ENCODE results near the gene C11orf98. TPM values are rescaled to one million over a fixed set of nuclear protein-coding genes. Genes with fewer than 3 reads are reported as not detected.
"Not testable (repeated sequence)": the region's sequence is repeated elsewhere in the genome, so short reads cannot be mapped to it uniquely, and the experiment has no call there.

The C11orf98 gene
- polyA plus RNA-seq (2014; cell fraction: cytosol; rRNA removed): 63.3 and 78.9 TPM in 2 replicates
- polyA plus RNA-seq (2014; cell fraction: nucleus; rRNA removed): 65.1 and 89.5 TPM in 2 replicates

GRCh38 chr11:62665075-62665598, at the start of gene C11orf98, which contains the start of gene CSKMT:
TSS of gene C11orf98 (minus strand) at chr11:62665210. CDS start at chr11:62665169, 41 bp downstream.
TSS of gene CSKMT (plus strand) at chr11:62665312. CDS start at chr11:62665880, 568 bp downstream.
- DNase-seq (ENCODE audit: low spot score): peak; percentile 94

- DNase-seq (ENCODE audit: low spot score): no peak
Measured at GRCh38 chr11:62713343-62713742, 48.3 kb upstream of the C11orf98 start.

- DNase-seq (ENCODE audit: low spot score): no peak
Measured at GRCh38 chr11:62712861-62713260, 47.9 kb upstream of the C11orf98 start.

GRCh38 chr11:62712276-62712812, 47.3 kb upstream of the C11orf98 start:
- no peak for DNase-seq (ENCODE audit: low spot score)

- no peak for DNase-seq (ENCODE audit: low spot score)
Measured at GRCh38 chr11:62710001-62710345, 45.0 kb upstream of the C11orf98 start.

- peak; percentile 96 for DNase-seq (ENCODE audit: low spot score)
Measured at GRCh38 chr11:62709247-62710000, 44.4 kb upstream of the C11orf98 start.

GRCh38 chr11:62708793-62709192, 43.8 kb upstream of the C11orf98 start:
- DNase-seq (ENCODE audit: low spot score): peak; percentile 34

- DNase-seq (ENCODE audit: low spot score): peak; percentile 30
Measured at GRCh38 chr11:62708392-62708791, 43.4 kb upstream of the C11orf98 start.

- DNase-seq (ENCODE audit: low spot score): peak; percentile 99
Measured at GRCh38 chr11:62707277-62707861, 42.4 kb upstream of the C11orf98 start, which contains the start of the genes BSCL2 and GNG3. TSS of gene BSCL2 (minus strand) at chr11:62707424. CDS start at chr11:62707195, 229 bp downstream. TSS of gene GNG3 (plus strand) at chr11:62707676. CDS start at chr11:62708296, 620 bp downstream.

GRCh38 chr11:62706850-62707247, 41.8 kb upstream of the C11orf98 start:
- DNase-seq (ENCODE audit: low spot score): no peak

- DNase-seq (ENCODE audit: low spot score): peak; percentile 91
Measured at GRCh38 chr11:62705880-62706849, 41.2 kb upstream of the C11orf98 start.

GRCh38 chr11:62705413-62705812, 40.4 kb upstream of the C11orf98 start:
- no peak for DNase-seq (ENCODE audit: low spot score)

- not testable (repeated sequence) for DNase-seq (ENCODE audit: low spot score)
Measured at GRCh38 chr11:62703921-62704320, 38.9 kb upstream of the C11orf98 start.

- DNase-seq (ENCODE audit: low spot score): no peak
Measured at GRCh38 chr11:62702246-62702645, 37.2 kb upstream of the C11orf98 start.

GRCh38 chr11:62694455-62695167, 29.6 kb upstream of the C11orf98 start:
- DNase-seq (ENCODE audit: low spot score): peak; percentile 82

- not testable (repeated sequence) for DNase-seq (ENCODE audit: low spot score)
Measured at GRCh38 chr11:62693624-62694023, 28.6 kb upstream of the C11orf98 start.

GRCh38 chr11:62689421-62690183, 24.6 kb upstream of the C11orf98 start, which contains the start of gene LRRN4CL:
TSS of gene LRRN4CL (minus strand) at chr11:62689530. CDS start at chr11:62688508, 1,022 bp downstream.
- no peak for DNase-seq (ENCODE audit: low spot score)

GRCh38 chr11:62688491-62688890, 23.5 kb upstream of the C11orf98 start:
- DNase-seq (ENCODE audit: low spot score): no peak
